ENCODE data around the gene SH3BP2.

The SH3BP2 gene

DNA sequence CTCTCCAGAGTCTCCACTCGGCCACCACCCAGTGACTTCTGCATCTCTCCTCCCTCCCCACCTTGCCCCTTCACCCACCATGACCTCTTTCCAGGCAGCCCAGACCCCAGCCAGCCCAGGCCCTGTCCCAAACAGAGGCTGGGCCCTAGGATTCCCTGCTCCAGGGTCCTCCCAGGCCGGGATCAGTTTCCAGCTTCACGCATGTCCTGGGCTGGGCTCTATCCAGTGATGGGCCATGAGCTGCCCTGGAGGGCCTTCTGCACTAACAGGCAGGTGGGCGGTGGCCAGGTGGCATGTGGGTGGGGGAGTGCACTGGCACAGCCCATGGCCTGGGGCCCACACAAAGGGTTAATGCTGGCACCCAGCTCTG is 30.4 kb downstream of the SH3BP2 start:
- Histone ChIP-seq H3K36me3 (ENCODE audit: control insufficient read depth, low read length) (no peaks in the 10 kb centered on the region), H3K4me3 (ENCODE audit: low read length) (no peak overlapping the region), H3K4me2 (ENCODE audit: low read length) (no peak overlapping the region), H3K4me1 (ENCODE audit: control insufficient read depth, low read length) (peaks cover 4% of the 10 kb centered on the region; the same call in 1 of the 2 replicates), H3K27ac (ENCODE audit: low read depth, low read length) (no peak overlapping the region), H3K79me2 (ENCODE audit: control insufficient read depth, low read length) (no peaks in the 10 kb centered on the region), H3K9me3 (ENCODE audit: control insufficient read depth, insufficient read depth, low read length) (no peaks in the 10 kb centered on the region), H3K27me3 (ENCODE audit: control insufficient read depth, low read length) (peaks cover 16% of the 10 kb centered on the region), H4K20me1 (ENCODE audit: control insufficient read depth, insufficient read depth, low read depth, low read length) (0 out of 2 replicates have a peak, but pooled peaks cover 6% of the 10 kb centered on the region), H3K9me2 (replicated peaks; ENCODE audit: control insufficient read depth, low read length) (no peaks in the 10 kb centered on the region), H3F3A (ENCODE audit: control insufficient read depth, insufficient read depth) (0 out of 2 replicates have a peak, but pooled peaks cover 3% of the 10 kb centered on the region)
- TF ChIP-seq EZH2phosphoT487 (IDR thresholded peaks at IDR 0.05; ENCODE audit: borderline replicate concordance, low read length): no peak
- TF ChIP-seq, protein P1, sequence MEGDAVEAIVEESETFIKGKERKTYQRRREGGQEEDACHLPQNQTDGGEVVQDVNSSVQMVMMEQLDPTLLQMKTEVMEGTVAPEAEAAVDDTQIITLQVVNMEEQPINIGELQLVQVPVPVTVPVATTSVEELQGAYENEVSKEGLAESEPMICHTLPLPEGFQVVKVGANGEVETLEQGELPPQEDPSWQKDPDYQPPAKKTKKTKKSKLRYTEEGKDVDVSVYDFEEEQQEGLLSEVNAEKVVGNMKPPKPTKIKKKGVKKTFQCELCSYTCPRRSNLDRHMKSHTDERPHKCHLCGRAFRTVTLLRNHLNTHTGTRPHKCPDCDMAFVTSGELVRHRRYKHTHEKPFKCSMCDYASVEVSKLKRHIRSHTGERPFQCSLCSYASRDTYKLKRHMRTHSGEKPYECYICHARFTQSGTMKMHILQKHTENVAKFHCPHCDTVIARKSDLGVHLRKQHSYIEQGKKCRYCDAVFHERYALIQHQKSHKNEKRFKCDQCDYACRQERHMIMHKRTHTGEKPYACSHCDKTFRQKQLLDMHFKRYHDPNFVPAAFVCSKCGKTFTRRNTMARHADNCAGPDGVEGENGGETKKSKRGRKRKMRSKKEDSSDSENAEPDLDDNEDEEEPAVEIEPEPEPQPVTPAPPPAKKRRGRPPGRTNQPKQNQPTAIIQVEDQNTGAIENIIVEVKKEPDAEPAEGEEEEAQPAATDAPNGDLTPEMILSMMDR (IDR thresholded peaks at IDR 0.05; ENCODE audit: low read depth, low read length, poor library complexity, severe bottlenecking): no peak

- Histone ChIP-seq H3K27ac (ENCODE audit: low read depth, low read length) (no peak overlapping the region), H3K4me2 (ENCODE audit: low read length) (no peak overlapping the region), H4K20me1 (ENCODE audit: control insufficient read depth, insufficient read depth, low read depth, low read length) (0 out of 2 replicates have a peak, but pooled peaks cover 6% of the 10 kb centered on the region), H3K36me3 (ENCODE audit: control insufficient read depth, low read length) (no peaks in the 10 kb centered on the region), H3K9me3 (ENCODE audit: control insufficient read depth, insufficient read depth, low read length) (no peaks in the 10 kb centered on the region), H3K9me2 (replicated peaks; ENCODE audit: control insufficient read depth, low read length) (no peaks in the 10 kb centered on the region), H3K4me3 (ENCODE audit: low read length) (no peak overlapping the region), H3K4me1 (ENCODE audit: control insufficient read depth, low read length) (no peaks in the 10 kb centered on the region), H3F3A (ENCODE audit: control insufficient read depth, insufficient read depth) (0 out of 2 replicates have a peak, but pooled peaks cover under 1% of the 10 kb centered on the region), H3K27me3 (ENCODE audit: control insufficient read depth, low read length) (peaks cover 12% of the 10 kb centered on the region), H3K79me2 (ENCODE audit: control insufficient read depth, low read length) (no peaks in the 10 kb centered on the region)
- TF ChIP-seq, protein P1 (IDR thresholded peaks at IDR 0.05; ENCODE audit: low read depth, low read length, poor library complexity, severe bottlenecking): no peak
- TF ChIP-seq EZH2phosphoT487 (IDR thresholded peaks at IDR 0.05; ENCODE audit: borderline replicate concordance, low read length): no peak
Observed at GRCh38 chr4:2823671-2824328, 30.9 kb downstream of the SH3BP2 start.

DNA sequence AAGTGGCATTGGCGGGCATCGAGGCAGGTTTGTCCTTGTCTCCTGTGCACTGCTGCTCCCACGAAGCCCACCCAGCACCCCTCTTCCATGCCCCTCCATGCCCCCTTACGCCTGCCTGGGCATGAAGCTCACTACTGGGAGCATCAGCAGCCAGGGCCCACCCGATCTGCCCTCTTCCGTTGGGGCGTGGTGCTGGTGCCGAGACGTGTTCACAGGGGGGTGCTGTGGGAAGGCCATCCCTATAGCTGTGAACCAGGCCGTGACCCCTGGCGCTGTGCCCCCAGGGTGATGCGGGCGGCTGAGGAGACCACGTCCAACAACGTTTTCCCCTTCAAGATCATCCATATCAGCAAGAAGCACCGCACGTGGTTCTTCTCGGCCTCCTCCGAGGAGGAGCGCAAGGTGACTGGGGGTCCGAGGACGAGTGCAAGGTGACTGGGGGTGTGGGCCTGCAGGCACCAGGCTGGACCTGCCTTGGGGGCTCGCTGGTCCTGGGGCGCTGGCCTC is 31.5 kb downstream of the SH3BP2 start:
- Histone ChIP-seq H4K20me1 (ENCODE audit: control insufficient read depth, insufficient read depth, low read depth, low read length) (0 out of 2 replicates have a peak, but pooled peaks cover 6% of the 10 kb centered on the region), H3K79me2 (ENCODE audit: control insufficient read depth, low read length) (no peaks in the 10 kb centered on the region), H3K4me1 (ENCODE audit: control insufficient read depth, low read length) (no peaks in the 10 kb centered on the region), H3K4me3 (ENCODE audit: low read length) (no peak overlapping the region), H3K9me3 (ENCODE audit: control insufficient read depth, insufficient read depth, low read length) (no peaks in the 10 kb centered on the region), H3K27me3 (ENCODE audit: control insufficient read depth, low read length) (peaks cover 9% of the 10 kb centered on the region), H3F3A (ENCODE audit: control insufficient read depth, insufficient read depth) (no peaks in the 10 kb centered on the region), H3K4me2 (ENCODE audit: low read length) (no peak overlapping the region), H3K27ac (ENCODE audit: low read depth, low read length) (no peak overlapping the region), H3K9me2 (replicated peaks; ENCODE audit: control insufficient read depth, low read length) (no peaks in the 10 kb centered on the region), H3K36me3 (ENCODE audit: control insufficient read depth, low read length) (no peaks in the 10 kb centered on the region)
- TF ChIP-seq, protein P1 (IDR thresholded peaks at IDR 0.05; ENCODE audit: low read depth, low read length, poor library complexity, severe bottlenecking): no peak
- no peak for TF ChIP-seq EZH2phosphoT487 (IDR thresholded peaks at IDR 0.05; ENCODE audit: borderline replicate concordance, low read length)

Measured in DOHH2 (cell line).